Ovary (tissue), 3 donors: ENCODE data around the gene TIMP1.

Experiments used
- CTCF ChIP-seq, 3 donors: fragments of 450-650 bp in 2 of 3; fragments of 200-600 bp in 1 of 3; IDR thresholded peaks; one replicate each; pipeline versions ENCODE4 v1.5.1 to v1.8.0; 2016 to 2022; ENCODE audit warnings: antibody characterized with exemption in 3 of 3, mild to moderate bottlenecking in 1 of 3
- EP300 ChIP-seq: sonication (generic); formaldehyde crosslinking; IDR thresholded peaks from one replicate; pipeline ENCODE4 v1.6.1; 2017; ENCODE audit warnings: antibody characterized with exemption
- POLR2A ChIP-seq: fragments of 450-650 bp; IDR thresholded peaks from one replicate; pipeline ENCODE4 v1.6.1; 2017; ENCODE audit warnings: antibody characterized with exemption, mild to moderate bottlenecking, moderate library complexity
- donor health status: DM: no; HTN: no; CAD: no.

- TF ChIP-seq CTCF (IDR thresholded peaks at IDR 0.05) (no peak), POLR2A (no peak), EP300 (no peak)
Measured at GRCh38 chrX:47623540-47624027, 41.3 kb downstream of the TIMP1 start.
